Activated CD8-positive, alpha-beta memory T cell treated with anti-CD3 and anti-CD28 coated beads, Interleukin-2, amount 50 U/mL, for 1 hour (primary cell): ENCODE results near the gene CAMKK2.
"Not testable (repeated sequence)": the region's sequence is repeated elsewhere in the genome, so short reads cannot be mapped to it uniquely, and the experiment has no call there.

Source experiments
- DNase-seq: peaks from one replicate; pipeline ENCODE4 v3.0.0-alpha.2; 2020; ENCODE audit errors: extremely low read depth

The CAMKK2 gene

DNA sequence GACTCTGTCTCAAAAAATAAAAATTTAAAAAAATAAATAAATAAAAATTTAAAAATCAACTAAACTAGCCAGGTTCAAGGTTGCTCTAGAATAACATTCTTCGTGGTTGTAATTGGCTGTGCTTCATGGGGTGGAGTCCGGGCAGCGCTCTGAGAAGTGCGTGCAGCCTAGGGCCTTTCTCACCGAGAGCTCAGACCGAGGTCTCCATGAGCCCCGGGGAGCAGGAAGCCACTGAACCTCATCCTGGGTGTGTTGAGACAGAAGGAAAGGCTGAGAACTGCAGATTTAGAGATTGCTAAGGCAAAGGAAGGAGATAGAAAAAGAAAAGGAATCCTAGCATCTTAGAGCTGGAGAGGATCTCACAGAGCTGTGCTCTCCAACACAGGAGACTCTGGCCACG, 71.9 kb downstream of the CAMKK2 start:
- DNase-seq: no peak

- DNase-seq: no peak
Measured at GRCh38 chr12:121223292-121224285, 72.9 kb downstream of the CAMKK2 start.

GRCh38 chr12:121222847-121223246, 73.7 kb downstream of the CAMKK2 start:
- DNase-seq: no peak

- no peak for DNase-seq
Measured at GRCh38 chr12:121219353-121219986, 77.0 kb downstream of the CAMKK2 start.

- no peak for DNase-seq
Measured at GRCh38 chr12:121218588-121219352, 77.7 kb downstream of the CAMKK2 start.

DNA sequence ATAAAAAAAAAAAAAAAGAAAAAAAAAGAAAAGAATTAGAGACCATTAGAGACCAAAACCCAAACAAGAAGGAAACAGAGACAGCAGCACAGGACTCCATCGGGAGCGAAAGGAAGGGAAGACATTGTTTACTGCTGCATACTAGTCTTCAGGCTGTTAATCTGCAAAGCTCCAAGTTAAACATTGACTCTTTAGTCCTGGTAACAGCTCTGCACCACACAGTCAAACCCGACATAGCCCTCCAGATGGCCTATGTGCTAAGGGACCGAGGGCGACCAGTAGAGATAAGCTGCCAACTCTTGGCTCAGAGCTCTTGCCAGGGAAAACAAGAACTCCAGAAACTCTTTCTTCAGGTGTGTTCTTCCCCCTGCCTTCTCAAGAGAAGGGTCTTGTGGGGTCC, 78.7 kb downstream of the CAMKK2 start:
- no peak for DNase-seq

DNA sequence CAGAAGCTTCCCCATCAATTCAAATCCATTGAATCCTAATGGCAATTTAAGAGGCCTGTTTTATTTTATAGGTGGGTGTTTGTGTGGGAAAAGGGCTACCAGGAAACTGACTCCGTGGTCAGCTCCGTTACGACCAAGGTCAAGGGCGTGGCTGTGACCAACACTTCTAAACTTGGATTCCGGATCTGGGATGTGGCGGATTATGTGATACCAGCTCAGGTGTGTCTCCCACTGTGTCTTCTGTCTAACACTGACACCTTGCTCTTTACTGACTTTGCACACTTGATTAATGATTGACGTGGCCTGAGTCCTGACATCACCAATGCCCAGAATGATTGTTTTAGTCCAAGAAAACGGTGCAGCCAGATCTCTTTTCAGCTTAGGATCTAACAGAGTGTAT, 79.4 kb downstream of the CAMKK2 start:
- no peak for DNase-seq

GRCh38 chr12:121216102-121216501, 80.4 kb downstream of the CAMKK2 start:
- no peak for DNase-seq

DNA sequence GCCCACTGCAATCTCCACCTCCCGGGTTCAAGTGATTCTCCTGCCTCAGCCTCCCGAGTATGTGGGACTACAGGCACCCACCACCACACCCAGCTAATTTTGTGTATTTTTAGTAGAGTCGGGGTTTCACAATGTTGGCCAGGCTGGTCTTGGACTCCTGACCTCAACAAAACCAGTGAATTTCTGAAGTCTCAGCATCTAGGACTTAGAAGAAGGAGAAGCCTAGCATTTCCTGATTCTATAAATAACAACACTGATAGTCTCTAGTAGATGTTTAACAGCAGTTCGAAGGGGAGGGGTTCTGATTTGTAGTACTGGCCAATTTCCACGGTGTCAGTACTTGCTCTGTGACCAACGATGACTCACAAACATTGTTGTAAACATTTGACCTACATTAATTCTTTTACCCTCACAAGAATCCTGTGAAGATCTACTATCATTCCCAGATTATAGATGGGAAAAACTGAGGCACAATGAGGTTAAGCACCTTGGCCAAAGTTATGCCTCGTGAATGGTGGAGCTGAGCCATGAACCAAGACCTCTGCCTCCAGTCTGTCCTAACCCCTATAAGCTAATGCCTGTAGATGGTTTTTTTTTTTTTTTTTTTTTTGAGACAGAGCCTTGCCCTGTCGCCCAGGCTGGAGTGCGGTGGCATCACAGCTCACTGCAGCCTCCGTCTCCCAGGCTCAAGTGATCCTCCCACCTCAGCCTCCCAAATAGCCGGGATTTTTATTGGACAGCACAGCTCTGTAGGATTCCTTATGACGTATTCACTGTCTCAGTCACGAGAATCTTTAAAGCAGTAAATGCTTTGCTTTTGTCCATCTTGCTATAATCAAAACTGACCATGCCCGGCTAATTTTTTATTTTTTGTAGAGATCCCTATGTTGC, 81.4 kb downstream of the CAMKK2 start:
- no peak for DNase-seq

DNA sequence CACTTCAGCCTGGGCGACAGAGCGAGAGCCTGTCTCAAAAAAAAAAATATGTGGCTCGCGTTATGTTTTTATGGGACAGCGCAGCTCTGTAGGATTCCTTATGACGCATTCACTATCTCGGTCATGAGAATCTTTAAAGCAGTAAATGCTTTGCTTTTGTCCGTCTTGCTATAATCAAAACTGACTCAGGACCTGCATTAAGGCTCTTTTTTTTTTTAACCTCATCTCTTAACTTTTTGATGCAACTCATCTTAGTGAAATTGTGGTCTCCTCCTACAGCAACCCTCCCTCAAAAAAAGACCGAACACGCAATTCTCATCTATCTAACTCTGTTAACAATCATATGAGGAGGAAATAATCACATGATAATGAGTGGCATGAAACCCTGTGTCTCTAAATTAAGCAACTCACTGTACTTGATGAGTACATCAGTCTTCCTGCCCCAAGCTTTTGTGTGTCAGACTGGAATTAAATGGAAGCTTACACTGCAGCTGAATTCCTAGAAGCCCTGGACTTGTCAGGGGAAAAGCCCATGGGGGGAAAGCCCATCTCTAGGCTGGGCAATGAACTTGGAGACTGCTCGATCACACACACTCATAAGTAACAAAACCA, 82.2 kb downstream of the CAMKK2 start:
- DNase-seq: no peak

DNA sequence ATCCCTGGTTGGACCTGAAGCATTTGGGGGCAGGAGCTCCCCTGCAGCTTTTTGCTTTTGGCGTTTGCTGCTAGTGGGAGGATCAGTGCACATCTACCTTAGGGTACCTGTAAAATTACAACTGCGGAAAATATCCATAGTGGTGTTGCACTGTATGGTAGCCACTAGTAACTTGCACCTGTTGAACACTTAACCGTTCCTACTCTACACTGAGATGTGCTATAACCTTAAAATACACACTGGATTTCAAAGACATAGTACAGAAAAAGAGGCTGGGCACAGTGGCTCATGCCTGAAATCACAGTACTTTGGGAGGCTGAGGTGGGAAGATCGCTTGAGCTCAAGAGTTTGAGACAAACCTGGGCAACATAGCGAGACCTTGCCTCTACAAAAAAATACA, 83.6 kb downstream of the CAMKK2 start:
- no peak for DNase-seq

GRCh38 chr12:121209624-121210572, 86.6 kb downstream of the CAMKK2 start, which contains the start of gene P2RX4:
Gene P2RX4, plus strand, starts transcription at chr12:121210129. Its CDS starts 36 bp downstream, at chr12:121210165.
- peak; percentile 76 for DNase-seq

- no peak for DNase-seq
Measured at GRCh38 chr12:121209221-121209620, 87.3 kb downstream of the CAMKK2 start.

DNA sequence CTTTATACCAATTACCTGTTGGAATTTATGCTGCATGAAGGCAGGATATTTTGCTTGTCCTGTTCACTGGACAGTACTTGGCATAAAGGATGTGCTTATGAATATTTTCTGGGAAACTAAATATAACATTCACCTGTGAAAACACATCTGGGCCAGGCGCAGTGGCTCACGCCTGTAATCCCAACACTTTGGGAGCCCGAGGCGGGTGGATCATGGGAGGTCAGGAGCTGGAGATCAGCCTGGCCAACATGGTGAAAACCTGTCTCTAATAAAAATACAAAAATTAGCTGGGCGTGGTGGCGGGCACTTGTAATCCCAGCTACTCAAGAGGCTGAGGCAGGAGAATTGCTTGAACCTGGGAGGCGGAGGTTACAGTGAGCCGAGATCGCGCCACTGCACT, 87.9 kb downstream of the CAMKK2 start:
- DNase-seq: not testable (repeated sequence)

- DNase-seq: no peak
Measured at GRCh38 chr12:121205491-121205890, 91.0 kb downstream of the CAMKK2 start.

- no peak for DNase-seq
Measured at GRCh38 chr12:121203482-121203881, 93.0 kb downstream of the CAMKK2 start.

- no peak for DNase-seq
Measured at GRCh38 chr12:121202407-121203355, 93.8 kb downstream of the CAMKK2 start.

- not testable (repeated sequence) for DNase-seq
Measured at GRCh38 chr12:121201140-121201539, 95.4 kb downstream of the CAMKK2 start.
